ENCODE results near the gene TCEANC2. TPM values are rescaled to one million over a fixed set of nuclear protein-coding genes. Genes with fewer than 3 reads are reported as not detected.

Gene TCEANC2
- polyA plus RNA-seq, 1 of the 3 experiments (the other 2 are of a cell fraction) = 4.7 TPM

- POLR2A ChIA-PET = no interaction called here
- WGBS (ENCODE audit: low lambda C conversion rate) = 100% methylated on average over 5 of the region's 17 CpGs
Measured at GRCh38 chr1:54136269-54136896, 83.0 kb downstream of the TCEANC2 start.

GRCh38 chr1:54136963-54137533 is 83.6 kb downstream of the TCEANC2 start:
- H4K20me1 ChIP-seq (ENCODE audit: insufficient read depth) = no peaks in the 10 kb centered on the region
- no peaks in the 10 kb centered on the region for H3F3A ChIP-seq (replicated peaks; ENCODE audit: insufficient read depth)
- H3K9me2 ChIP-seq = no peaks in the 10 kb centered on the region
- H3K27me3 ChIP-seq (ENCODE audit: insufficient read depth) = no peaks in the 10 kb centered on the region
- DNase-seq = no peak
- H2AFZ ChIP-seq (ENCODE audit: low read depth) = peak overlapping the region; percentile 18; the same call in 1 of the 2 replicates
- no peak overlapping the region; a peak in 1 of 4 replicates for H3K27ac ChIP-seq (ENCODE audit: low read depth in 2 of 2, low read length in 1 of 2)
- no peak overlapping the region for H3K4me3 ChIP-seq (ENCODE audit: low read depth in 2 of 2, low read length in 1 of 2)
- TF ChIP-seq SIN3A (IDR thresholded peaks at IDR 0.05; ENCODE audit: borderline replicate concordance, low read depth, low read length) = no peak
- TF ChIP-seq NFIC (IDR thresholded peaks at IDR 0.05; ENCODE audit: borderline replicate concordance) = peak; percentile 24; the same call in 1 of the 2 replicates
- no peak overlapping the region for H3K9ac ChIP-seq
- 92% methylated on average over 6 of the region's 7 CpGs for WGBS (ENCODE audit: low lambda C conversion rate)
- CTCF ChIA-PET = interaction anchor here (2.5 to 5.8 kb wide), 2 partner anchors 14 to 352 kb away, joined by 8 to 37 read pairs; no protein-coding TSS in a partner anchor
- no peaks in the 10 kb centered on the region for H3K36me3 ChIP-seq (replicated peaks in 1 of 2; ENCODE audit: control insufficient read depth in 1 of 2, insufficient read depth in 2 of 2, low read length in 1 of 2)
- H3K79me2 ChIP-seq (ENCODE audit: insufficient read depth) = no peaks in the 10 kb centered on the region
- POLR2A ChIA-PET = interaction anchor here (1.2 kb wide), 1 partner anchor 86 kb away, joined by 3 read pairs; no protein-coding TSS in a partner anchor
- peak overlapping the region; percentile 26; the same call in 1 of the 2 replicates for H3K4me2 ChIP-seq
- H3K9me3 ChIP-seq = no peaks in the 10 kb centered on the region
- peaks cover 0 to 28% of the 10 kb centered on the region in 2 experiments; a peak in 2 of 4 replicates for H3K4me1 ChIP-seq (ENCODE audit: control insufficient read depth in 1 of 2, insufficient read depth in 2 of 2, low read depth in 1 of 2, low read length in 1 of 2)

More at GRCh38 chr1:54136269-54136896, 83.0 kb downstream of the TCEANC2 start:
- Histone ChIP-seq H3K4me2 (no peak overlapping the region), H3K27ac (ENCODE audit: low read depth in 2 of 2, low read length in 1 of 2) (no peak overlapping the region), H3K27me3 (ENCODE audit: insufficient read depth) (no peaks in the 10 kb centered on the region), H3K9ac (no peak overlapping the region), H3K4me3 (ENCODE audit: low read depth in 2 of 2, low read length in 1 of 2) (no peak overlapping the region), H2AFZ (ENCODE audit: low read depth) (peak overlapping the region; percentile 12; the same call in 1 of the 2 replicates), H3K9me2 (no peaks in the 10 kb centered on the region), H3K36me3 (replicated peaks in 1 of 2; ENCODE audit: control insufficient read depth in 1 of 2, insufficient read depth in 2 of 2, low read length in 1 of 2) (no peaks in the 10 kb centered on the region), H3F3A (replicated peaks; ENCODE audit: insufficient read depth) (no peaks in the 10 kb centered on the region), H4K20me1 (ENCODE audit: insufficient read depth) (no peaks in the 10 kb centered on the region), H3K4me1 (ENCODE audit: control insufficient read depth in 1 of 2, insufficient read depth in 2 of 2, low read depth in 1 of 2, low read length in 1 of 2) (peaks cover 0 to 28% of the 10 kb centered on the region in 2 experiments; a peak in 2 of 4 replicates), H3K9me3 (no peaks in the 10 kb centered on the region), H3K79me2 (ENCODE audit: insufficient read depth) (no peaks in the 10 kb centered on the region)
- DNase-seq = no peak
- CTCF ChIA-PET = interaction anchor here (2.5 to 5.8 kb wide), 2 partner anchors 13 to 353 kb away, joined by 8 to 37 read pairs; no protein-coding TSS in a partner anchor
- no peak for TF ChIP-seq YY1 (IDR thresholded peaks at IDR 0.05; ENCODE audit: low read depth)
- no peak for TF ChIP-seq FOXM1 (IDR thresholded peaks at IDR 0.05; ENCODE audit: low read depth)

GRCh38 chr1:54137534-54138061 is 84.2 kb downstream of the TCEANC2 start:
- Histone ChIP-seq H3K4me3 (ENCODE audit: low read depth in 2 of 2, low read length in 1 of 2) (no peak overlapping the region), H4K20me1 (ENCODE audit: insufficient read depth) (no peaks in the 10 kb centered on the region), H3K9me2 (no peaks in the 10 kb centered on the region), H3K4me2 (peak overlapping the region; percentile 26; the same call in 1 of the 2 replicates), H3K27me3 (ENCODE audit: insufficient read depth) (no peaks in the 10 kb centered on the region), H3K4me1 (ENCODE audit: control insufficient read depth in 1 of 2, insufficient read depth in 2 of 2, low read depth in 1 of 2, low read length in 1 of 2) (peaks cover 0 to 28% of the 10 kb centered on the region in 2 experiments; a peak in 2 of 4 replicates), H3K27ac (ENCODE audit: low read depth in 2 of 2, low read length in 1 of 2) (peak overlapping the region in 1 of 2 experiments; percentile 51; a peak in 1 of 4 replicates), H3K9me3 (no peaks in the 10 kb centered on the region), H2AFZ (ENCODE audit: low read depth) (peak overlapping the region; percentile 18; the same call in 1 of the 2 replicates), H3K9ac (no peak overlapping the region), H3F3A (replicated peaks; ENCODE audit: insufficient read depth) (no peaks in the 10 kb centered on the region), H3K79me2 (ENCODE audit: insufficient read depth) (no peaks in the 10 kb centered on the region), H3K36me3 (replicated peaks in 1 of 2; ENCODE audit: control insufficient read depth in 1 of 2, insufficient read depth in 2 of 2, low read length in 1 of 2) (no peaks in the 10 kb centered on the region)
- 65% methylated on average over 8 of the region's 10 CpGs for WGBS (ENCODE audit: low lambda C conversion rate)
- peak; percentile 27; the same call in 1 of the 2 replicates for TF ChIP-seq TCF12 (IDR thresholded peaks at IDR 0.05)
- no peak for TF ChIP-seq MEF2A (IDR thresholded peaks at IDR 0.05; ENCODE audit: borderline replicate concordance, low read depth)
- TF ChIP-seq PBX3 (IDR thresholded peaks at IDR 0.05) = 0 out of 2 replicates have a peak, but pooled peaks have one; percentile 45
- ChIA-PET POLR2A (interaction anchor here (1.2 kb wide), 1 partner anchor 86 kb away, joined by 3 read pairs; no protein-coding TSS in a partner anchor), CTCF (interaction anchor here (0.9 to 5.8 kb wide), 3 partner anchors 13 to 352 kb away, joined by 3 to 37 read pairs (median 8); no protein-coding TSS in a partner anchor)
- DNase-seq = peak; percentile 65

All from SK-N-SH (cell line).